ENCODE data around the gene CHRNB2. TPM values are rescaled to one million over a fixed set of nuclear protein-coding genes. Genes with fewer than 3 reads are reported as not detected.

Gene CHRNB2
- total and polyA plus RNA-seq, 2 donors (not counting 1 experiment from before 2014, with no cell fraction given), result 0.03 TPM; not detected in 1

GRCh38 chr1:154559466-154560044, 8.0 kb upstream of the CHRNB2 start:
- Histone ChIP-seq H3K27ac (ENCODE audit: low read length in 2 of 2) (peak overlapping the region; percentile 85), H3K9ac (ENCODE audit: low read length) (peak overlapping the region; percentile 72), H3K4me2 (replicated peaks; ENCODE audit: low read depth, low read length, poor library complexity, severe bottlenecking) (peak overlapping the region; percentile 86), H3K36me3 (replicated peaks in 1 of 2; ENCODE audit: control extremely low read depth in 1 of 2, control insufficient read depth in 1 of 2, extremely low read depth in 1 of 2, insufficient read depth in 2 of 2, low read length in 1 of 2) (peaks cover 0 to 17% of the 10 kb centered on the region in 2 experiments), H3K9me3 (ENCODE audit: control extremely low read depth in 1 of 3, control insufficient read depth in 2 of 3, insufficient read depth in 1 of 3, low read length in 2 of 3) (no peaks in the 10 kb centered on the region), H4K20me1 (ENCODE audit: control insufficient read depth, insufficient read depth, low read length, poor library complexity, severe bottlenecking) (peaks cover 22% of the 10 kb centered on the region), H3K4me1 (ENCODE audit: control insufficient read depth in 2 of 2, insufficient read depth in 2 of 2, low read length in 2 of 2) (peaks cover 18 to 29% of the 10 kb centered on the region in 2 donors), H2AFZ (ENCODE audit: insufficient read depth, low read depth, low read length, poor library complexity, severe bottlenecking) (peak overlapping the region; percentile 83), H3K79me2 (ENCODE audit: control insufficient read depth, insufficient read depth, low read length) (peaks cover 20% of the 10 kb centered on the region), H3K4me3 (ENCODE audit: control extremely low read depth in 1 of 5, extremely low read depth in 1 of 5, insufficient read depth in 1 of 5, low read depth in 2 of 5, low read length in 4 of 5) (peak overlapping the region; percentile 67 to 83 (median 72)), H3K27me3 (replicated peaks in 1 of 4; ENCODE audit: control extremely low read depth in 1 of 4, control insufficient read depth in 3 of 4, insufficient read depth in 4 of 4, low read length in 3 of 4) (no peaks in the 10 kb centered on the region)
- TF ChIP-seq EZH2 (IDR thresholded peaks at IDR 0.05; ENCODE audit: borderline replicate concordance, insufficient read depth, low read depth, low read length, poor library complexity, severe bottlenecking) (no peak), CTCF (IDR thresholded peaks at IDR 0.05) (peak; percentile 97)
- H3K27me3 Mint-ChIP-seq, result no peaks in the 10 kb centered on the region
- ATAC-seq (ENCODE audit: low read depth) (peak; percentile 33), DNase-seq (peak; percentile 90)
- ChIA-PET POLR2A (interaction anchor here (0.6 to 1.2 kb wide), 4 partner anchors 288 to 525 kb away, joined by 3 to 5 read pairs (median 4); partner anchors contain the start of gene PMVK), CTCF (interaction anchor here (0.5 to 2.3 kb wide), 56 partner anchors 8 to 525 kb away, joined by 3 to 62 read pairs (median 4); partner anchors contain the start of genes ADAM15, ADAR, CHRNB2 and CKS1B)
- 8% methylated on average over 10 of the region's 13 CpGs for WGBS (ENCODE audit: insufficient coverage)
- intact Hi-C loops (cut with micrococcal nuclease), result loop anchor here (1.0 to 5.0 kb wide), 13 partner anchors 68 to 613 kb away; partner anchors contain the start of genes EFNA4, JTB, KRTCAP2 and PYGO2
- peak overlapping the region; percentile 96 for H3K4me3 Mint-ChIP-seq
- H3K27ac Mint-ChIP-seq, result peak overlapping the region; percentile 95
- H3K9me3 Mint-ChIP-seq (ENCODE audit: insufficient read depth), result no peaks in the 10 kb centered on the region
- peaks cover 31% of the 10 kb centered on the region for H3K4me1 Mint-ChIP-seq

GRCh38 chr1:154565876-154566275, 1.7 kb upstream of the CHRNB2 start:
- no peak for TF ChIP-seq EZH2 (IDR thresholded peaks at IDR 0.05; ENCODE audit: borderline replicate concordance, insufficient read depth, low read depth, low read length, poor library complexity, severe bottlenecking)
- TF ChIP-seq CTCF (IDR thresholded peaks at IDR 0.05), result no peak
- intact Hi-C loops (cut with micrococcal nuclease), result no loop called here
- Histone ChIP-seq H3K4me2 (replicated peaks; ENCODE audit: low read depth, low read length, poor library complexity, severe bottlenecking) (no peak overlapping the region), H3K9me3 (ENCODE audit: control extremely low read depth in 1 of 3, control insufficient read depth in 2 of 3, insufficient read depth in 1 of 3, low read length in 2 of 3) (peaks cover 0 to 12% (median 0%) of the 10 kb centered on the region in 3 donors), H3K4me1 (ENCODE audit: control insufficient read depth in 2 of 2, insufficient read depth in 2 of 2, low read length in 2 of 2) (peaks cover 8 to 10% of the 10 kb centered on the region in 2 donors), H3K27me3 (replicated peaks in 1 of 4; ENCODE audit: control extremely low read depth in 1 of 4, control insufficient read depth in 3 of 4, insufficient read depth in 4 of 4, low read length in 3 of 4) (peaks cover 0 to 38% (median 20%) of the 10 kb centered on the region in 4 experiments), H3K79me2 (ENCODE audit: control insufficient read depth, insufficient read depth, low read length) (no peaks in the 10 kb centered on the region), H3K36me3 (replicated peaks in 1 of 2; ENCODE audit: control extremely low read depth in 1 of 2, control insufficient read depth in 1 of 2, extremely low read depth in 1 of 2, insufficient read depth in 2 of 2, low read length in 1 of 2) (no peaks in the 10 kb centered on the region), H3K27ac (ENCODE audit: low read length in 2 of 2) (no peak overlapping the region), H4K20me1 (ENCODE audit: control insufficient read depth, insufficient read depth, low read length, poor library complexity, severe bottlenecking) (no peaks in the 10 kb centered on the region), H3K4me3 (ENCODE audit: control extremely low read depth in 1 of 5, extremely low read depth in 1 of 5, insufficient read depth in 1 of 5, low read depth in 2 of 5, low read length in 4 of 5) (no peak overlapping the region), H2AFZ (ENCODE audit: insufficient read depth, low read depth, low read length, poor library complexity, severe bottlenecking) (no peak overlapping the region), H3K9ac (ENCODE audit: low read length) (no peak overlapping the region)
- ChIA-PET POLR2A (no interaction called here), CTCF (no interaction called here)
- Mint-ChIP-seq H3K9me3 (ENCODE audit: insufficient read depth) (no peaks in the 10 kb centered on the region), H3K27me3 (peaks cover 44% of the 10 kb centered on the region), H3K27ac (no peak overlapping the region), H3K4me3 (no peak overlapping the region), H3K4me1 (peaks cover 5% of the 10 kb centered on the region)
- 93% methylated on average over 5 of the region's 6 CpGs for WGBS (ENCODE audit: insufficient coverage)
- ATAC-seq (ENCODE audit: low read depth), result no peak
- DNase-seq, result no peak

Measured in B cell (primary cell).